ENCODE data around the gene SLFNL1.

DNA sequence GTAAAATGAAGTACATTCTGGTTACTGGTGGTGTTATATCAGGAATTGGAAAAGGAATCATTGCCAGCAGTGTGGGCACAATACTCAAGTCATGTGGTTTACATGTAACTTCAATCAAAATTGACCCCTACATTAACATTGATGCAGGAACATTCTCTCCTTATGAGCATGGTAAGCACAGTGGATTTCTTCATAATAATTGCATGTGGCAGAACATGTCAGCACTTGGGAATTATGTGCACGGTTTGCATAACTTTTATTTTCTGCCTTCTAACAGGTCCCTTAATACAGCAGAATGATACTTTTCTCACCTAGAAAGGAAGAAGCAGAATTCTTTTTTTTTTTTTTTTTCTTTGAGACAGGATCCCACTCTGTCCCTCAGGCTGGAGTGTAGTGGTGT, 38.2 kb downstream of the SLFNL1 start:
- TF ChIP-seq, protein P1, sequence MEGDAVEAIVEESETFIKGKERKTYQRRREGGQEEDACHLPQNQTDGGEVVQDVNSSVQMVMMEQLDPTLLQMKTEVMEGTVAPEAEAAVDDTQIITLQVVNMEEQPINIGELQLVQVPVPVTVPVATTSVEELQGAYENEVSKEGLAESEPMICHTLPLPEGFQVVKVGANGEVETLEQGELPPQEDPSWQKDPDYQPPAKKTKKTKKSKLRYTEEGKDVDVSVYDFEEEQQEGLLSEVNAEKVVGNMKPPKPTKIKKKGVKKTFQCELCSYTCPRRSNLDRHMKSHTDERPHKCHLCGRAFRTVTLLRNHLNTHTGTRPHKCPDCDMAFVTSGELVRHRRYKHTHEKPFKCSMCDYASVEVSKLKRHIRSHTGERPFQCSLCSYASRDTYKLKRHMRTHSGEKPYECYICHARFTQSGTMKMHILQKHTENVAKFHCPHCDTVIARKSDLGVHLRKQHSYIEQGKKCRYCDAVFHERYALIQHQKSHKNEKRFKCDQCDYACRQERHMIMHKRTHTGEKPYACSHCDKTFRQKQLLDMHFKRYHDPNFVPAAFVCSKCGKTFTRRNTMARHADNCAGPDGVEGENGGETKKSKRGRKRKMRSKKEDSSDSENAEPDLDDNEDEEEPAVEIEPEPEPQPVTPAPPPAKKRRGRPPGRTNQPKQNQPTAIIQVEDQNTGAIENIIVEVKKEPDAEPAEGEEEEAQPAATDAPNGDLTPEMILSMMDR (IDR thresholded peaks at IDR 0.05), result no peak
- no peak for TF ChIP-seq EZH2 (IDR thresholded peaks at IDR 0.05; ENCODE audit: borderline replicate concordance, insufficient read depth, low read depth, low read length, poor library complexity, severe bottlenecking)

Data from B cell (primary cell).